Raji (cell line): ENCODE data around the gene SPANXA1.
"Not testable (repeated sequence)": the region's sequence is repeated elsewhere in the genome, so short reads cannot be mapped to it uniquely, and the experiment has no call there.

Experiments used
- POLR2A ChIP-seq: IDR thresholded peaks from 2 replicates; pipeline ENCODE4 v1.6.1; 2011; ENCODE audit warnings: low read depth, low read length, control low read depth; ENCODE audit not compliant: insufficient read depth

Gene SPANXA1, protein sequence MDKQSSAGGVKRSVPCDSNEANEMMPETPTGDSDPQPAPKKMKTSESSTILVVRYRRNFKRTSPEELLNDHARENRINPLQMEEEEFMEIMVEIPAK

DNA sequence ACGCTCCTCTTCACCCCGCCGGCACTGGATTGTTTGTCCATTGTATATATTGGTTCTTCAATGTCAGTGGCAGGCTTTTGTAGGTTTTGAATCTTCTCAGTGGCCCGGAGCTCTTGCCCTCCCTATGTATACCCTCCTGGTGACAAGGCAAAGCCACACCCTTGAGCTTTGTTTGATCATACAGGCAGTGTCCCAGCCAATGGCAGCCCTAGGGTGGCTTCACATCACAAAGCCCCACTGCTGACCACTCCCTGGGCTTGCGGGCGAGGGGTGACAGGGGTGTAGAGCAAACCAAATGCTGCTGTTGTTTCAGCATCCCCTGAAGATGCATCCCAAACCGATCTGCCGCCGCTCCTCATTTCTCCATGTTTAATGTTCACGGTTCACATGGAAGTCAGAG is at the start of gene SPANXA1:
Gene SPANXA1, minus strand, starts transcription at position 101 of the 400 bp plus-strand sequence. Its CDS starts 60 bp downstream, at position 41.
- not testable (repeated sequence) for TF ChIP-seq POLR2A

- no peak for TF ChIP-seq POLR2A
Observed at GRCh38 chrX:141632124-141632523, 47.6 kb upstream of the SPANXA1 start.

DNA sequence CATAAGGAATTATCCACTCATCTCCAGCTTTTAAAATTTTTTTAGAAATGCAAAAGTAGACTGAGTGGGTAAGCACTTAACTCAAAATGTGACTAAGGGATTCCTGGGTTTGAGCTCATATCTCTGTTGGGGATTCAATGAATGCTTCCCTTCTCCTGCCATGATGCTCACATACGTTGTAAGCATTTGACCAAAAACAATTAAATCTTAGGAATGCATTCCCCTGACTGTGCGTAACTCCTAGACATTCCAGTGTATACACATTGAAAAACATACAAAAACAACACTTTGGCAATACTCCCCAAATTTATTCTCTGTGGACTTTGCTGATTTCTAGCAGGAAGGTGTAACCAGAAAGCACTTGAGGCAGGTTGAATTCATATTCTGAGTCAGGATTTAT is 34.8 kb upstream of the SPANXA1 start:
- TF ChIP-seq POLR2A, result no peak

DNA sequence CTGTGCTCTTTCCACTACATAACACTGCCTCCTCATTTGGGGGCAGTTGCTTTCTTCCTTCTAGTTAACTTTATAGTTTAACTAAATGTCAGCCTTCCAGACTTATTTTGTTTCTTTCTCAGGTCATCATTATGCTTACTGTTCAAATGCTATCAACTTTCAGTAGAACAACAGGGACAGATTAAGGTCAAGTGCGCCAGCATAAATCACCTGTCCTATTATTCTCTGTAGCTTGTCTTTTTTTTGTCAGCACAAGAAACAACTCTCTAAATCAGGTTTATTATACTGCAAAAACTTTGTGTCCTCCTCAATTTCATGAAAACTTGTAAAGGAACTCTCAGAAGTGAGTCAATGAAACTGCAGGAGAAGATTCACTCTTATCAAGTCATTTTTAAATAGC is 24.6 kb upstream of the SPANXA1 start:
- TF ChIP-seq POLR2A, result no peak

- TF ChIP-seq POLR2A, result not testable (repeated sequence)
Observed at GRCh38 chrX:141589408-141589807, 4.9 kb upstream of the SPANXA1 start, which contains the start of gene SPANXA2. Gene SPANXA2 (plus strand): TSS chrX:141589708. CDS start chrX:141589768, 60 bp downstream.
